ENCODE data around the gene ZNF521.

The ZNF521 gene

DNA sequence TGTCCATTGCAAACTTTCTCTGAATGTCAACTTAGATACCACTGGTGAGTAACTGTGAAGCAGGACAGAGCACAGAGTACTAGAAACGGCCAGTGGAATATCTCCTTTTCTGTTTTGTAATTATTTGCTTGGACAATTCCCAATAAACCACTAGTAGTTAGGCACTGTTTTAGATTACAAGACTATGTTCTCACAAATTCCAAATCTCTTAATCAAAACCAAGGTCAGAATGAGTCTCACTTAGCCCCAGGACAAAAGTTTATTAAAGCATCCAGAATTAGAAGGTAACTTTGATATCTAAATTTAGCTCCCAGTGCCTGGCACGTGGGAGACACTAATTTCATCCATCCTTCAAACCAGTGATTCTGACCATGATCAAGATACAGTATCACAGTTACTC is 89.0 kb downstream of the ZNF521 start:
- TF ChIP-seq, protein P1, sequence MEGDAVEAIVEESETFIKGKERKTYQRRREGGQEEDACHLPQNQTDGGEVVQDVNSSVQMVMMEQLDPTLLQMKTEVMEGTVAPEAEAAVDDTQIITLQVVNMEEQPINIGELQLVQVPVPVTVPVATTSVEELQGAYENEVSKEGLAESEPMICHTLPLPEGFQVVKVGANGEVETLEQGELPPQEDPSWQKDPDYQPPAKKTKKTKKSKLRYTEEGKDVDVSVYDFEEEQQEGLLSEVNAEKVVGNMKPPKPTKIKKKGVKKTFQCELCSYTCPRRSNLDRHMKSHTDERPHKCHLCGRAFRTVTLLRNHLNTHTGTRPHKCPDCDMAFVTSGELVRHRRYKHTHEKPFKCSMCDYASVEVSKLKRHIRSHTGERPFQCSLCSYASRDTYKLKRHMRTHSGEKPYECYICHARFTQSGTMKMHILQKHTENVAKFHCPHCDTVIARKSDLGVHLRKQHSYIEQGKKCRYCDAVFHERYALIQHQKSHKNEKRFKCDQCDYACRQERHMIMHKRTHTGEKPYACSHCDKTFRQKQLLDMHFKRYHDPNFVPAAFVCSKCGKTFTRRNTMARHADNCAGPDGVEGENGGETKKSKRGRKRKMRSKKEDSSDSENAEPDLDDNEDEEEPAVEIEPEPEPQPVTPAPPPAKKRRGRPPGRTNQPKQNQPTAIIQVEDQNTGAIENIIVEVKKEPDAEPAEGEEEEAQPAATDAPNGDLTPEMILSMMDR (IDR thresholded peaks at IDR 0.05; ENCODE audit: low read length, missing control alignments), result no peak

DNA sequence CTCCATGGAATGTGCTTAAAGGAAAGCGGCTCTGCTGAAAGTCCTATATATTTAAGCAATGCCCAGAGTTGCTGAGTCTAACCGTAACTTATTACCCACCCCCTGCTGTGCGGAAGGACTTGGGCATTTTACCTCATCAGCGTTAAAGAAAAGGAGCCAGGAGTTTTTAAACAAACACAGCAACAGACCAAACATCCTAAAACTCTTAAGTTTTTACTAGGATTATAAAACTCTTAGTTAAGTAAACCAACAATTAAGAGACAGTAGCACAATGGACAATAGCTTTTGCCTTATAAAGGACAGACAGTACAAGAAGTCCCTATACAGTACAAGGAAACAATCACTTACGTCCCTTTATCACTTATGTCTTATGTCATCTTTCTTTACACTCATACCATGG is 90.2 kb downstream of the ZNF521 start:
- DNase-seq (ENCODE audit: low read depth), result no peak
- TF ChIP-seq, protein P1 (IDR thresholded peaks at IDR 0.05; ENCODE audit: low read length, missing control alignments), result no peak
- H3K4me3 ChIP-seq (replicated peaks; ENCODE audit: low read depth, low read length), result no peak overlapping the region

More for the DNA sequence above, 89.0 kb downstream of the ZNF521 start:
- H3K4me3 ChIP-seq (replicated peaks; ENCODE audit: low read depth, low read length), result no peak overlapping the region
- no peak for DNase-seq (ENCODE audit: low read depth)

DNA sequence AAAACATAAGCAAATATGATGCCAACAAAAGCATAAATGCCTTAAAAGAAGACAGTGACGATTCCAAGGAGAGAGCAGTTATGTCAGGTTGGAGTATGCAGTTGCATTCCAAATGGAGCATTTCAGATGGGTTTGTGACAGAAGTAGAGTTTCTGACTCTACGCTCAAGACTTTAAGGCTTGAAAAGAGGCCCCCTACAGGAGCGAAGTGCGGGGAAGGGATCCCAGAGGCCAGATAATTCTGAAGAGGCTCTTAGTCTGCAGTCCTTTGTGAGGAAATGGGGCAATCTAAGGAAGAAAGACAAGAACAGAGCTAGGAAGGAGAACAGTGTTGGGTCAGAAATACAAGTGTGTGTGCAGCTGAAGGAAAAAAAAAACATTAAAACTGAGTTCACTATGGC is 95.5 kb downstream of the ZNF521 start:
- DNase-seq (ENCODE audit: low read depth), result no peak
- H3K4me3 ChIP-seq (replicated peaks; ENCODE audit: low read depth, low read length), result no peak overlapping the region
- TF ChIP-seq, protein P1 (IDR thresholded peaks at IDR 0.05; ENCODE audit: low read length, missing control alignments), result no peak

DNA sequence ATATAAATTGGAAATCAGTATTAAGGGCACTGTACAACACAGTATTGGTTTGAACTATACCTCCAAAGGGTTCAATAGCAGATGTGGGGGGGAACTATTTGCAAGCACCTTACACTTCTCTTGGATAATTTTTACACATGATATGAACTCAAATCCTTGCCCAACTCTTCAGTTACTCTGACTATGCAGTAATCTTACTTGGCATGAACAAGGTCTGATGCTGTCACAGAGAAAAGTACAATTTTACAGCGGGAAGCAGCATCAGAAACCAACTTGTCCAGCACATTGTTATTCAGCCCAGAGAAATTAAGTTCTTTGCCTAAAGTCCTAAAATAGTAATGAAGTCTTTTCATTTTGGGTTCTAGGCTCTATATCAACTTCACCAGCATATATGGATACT is 98.2 kb downstream of the ZNF521 start:
- no peak overlapping the region for H3K4me3 ChIP-seq (replicated peaks; ENCODE audit: low read depth, low read length)
- TF ChIP-seq, protein P1 (IDR thresholded peaks at IDR 0.05; ENCODE audit: low read length, missing control alignments), result no peak
- no peak for DNase-seq (ENCODE audit: low read depth)

DNA sequence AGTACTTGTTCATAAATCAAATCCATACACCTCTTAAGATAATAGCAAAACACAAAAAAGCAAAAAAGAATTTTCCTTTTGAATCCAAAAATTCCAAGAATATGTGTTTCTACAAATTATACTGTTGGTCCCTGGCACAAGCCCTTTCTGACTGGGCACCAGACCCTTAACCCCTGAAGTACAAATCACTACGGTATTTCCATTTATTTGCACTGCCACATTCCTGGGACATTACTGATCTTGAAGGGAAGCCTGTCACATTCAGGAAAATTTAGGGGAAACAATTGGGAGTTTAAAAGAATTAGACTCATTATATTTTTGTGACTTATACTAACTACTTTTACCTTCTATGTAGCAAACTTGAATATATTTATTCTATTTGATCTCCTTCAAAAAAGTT is 98.8 kb downstream of the ZNF521 start:
- TF ChIP-seq, protein P1 (IDR thresholded peaks at IDR 0.05; ENCODE audit: low read length, missing control alignments), result no peak
- no peak for DNase-seq (ENCODE audit: low read depth)
- H3K4me3 ChIP-seq (replicated peaks; ENCODE audit: low read depth, low read length), result no peak overlapping the region

- no peak overlapping the region for H3K4me3 ChIP-seq (replicated peaks; ENCODE audit: low read depth, low read length)
- TF ChIP-seq, protein P1 (IDR thresholded peaks at IDR 0.05; ENCODE audit: low read length, missing control alignments), result no peak
- DNase-seq (ENCODE audit: low read depth), result no peak
Observed at GRCh38 chr18:25251068-25251467, 100.9 kb downstream of the ZNF521 start.

DNA sequence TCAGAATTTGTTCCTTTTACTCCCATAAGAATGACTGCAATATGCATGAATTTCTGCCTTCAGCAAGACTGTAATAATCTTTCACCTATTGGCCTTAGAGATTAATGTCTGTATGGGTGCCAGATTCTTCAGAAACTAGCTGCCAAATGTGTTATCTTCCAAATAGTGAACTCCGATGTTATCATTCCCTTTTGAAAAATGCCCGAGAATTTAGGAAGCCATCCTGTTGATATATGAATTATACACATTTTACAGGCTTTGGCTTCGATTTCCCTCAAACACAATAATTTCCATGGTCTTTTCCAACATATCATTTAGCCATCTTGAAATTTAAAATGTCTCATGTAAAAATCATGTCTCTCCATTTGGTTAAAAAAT is 101.5 kb downstream of the ZNF521 start:
- TF ChIP-seq, protein P1 (IDR thresholded peaks at IDR 0.05; ENCODE audit: low read length, missing control alignments), result no peak
- H3K4me3 ChIP-seq (replicated peaks; ENCODE audit: low read depth, low read length), result no peak overlapping the region
- DNase-seq (ENCODE audit: low read depth), result no peak

Data from fibroblast of pulmonary artery (primary cell).